ENCODE data around the gene INO80D.
A peak's percentile ranks its signal among the peaks of the same experiment; 100 is the strongest.

INO80D gene

GRCh38 chr2:205976120-205976814 lies 109.7 kb downstream of the INO80D start:
- DNase-seq = no peak

GRCh38 chr2:205975082-205975949 lies 110.7 kb downstream of the INO80D start:
- no peak for DNase-seq

GRCh38 chr2:205972113-205972512 lies 113.9 kb downstream of the INO80D start:
- DNase-seq = peak in 1 of 2 experiments; percentile 1

GRCh38 chr2:205970348-205970747 lies 115.6 kb downstream of the INO80D start:
- DNase-seq = no peak

GRCh38 chr2:205969584-205969983 lies 116.4 kb downstream of the INO80D start:
- no peak for DNase-seq

- DNase-seq = no peak
These were observed 118.4 kb downstream of the INO80D start for GRCh38 chr2:205967391-205968075.

GRCh38 chr2:205965707-205966106 lies 120.3 kb downstream of the INO80D start:
- no peak for DNase-seq

GRCh38 chr2:205964111-205964761 lies 121.7 kb downstream of the INO80D start:
- no peak for DNase-seq

- DNase-seq = no peak
These were observed 126.5 kb downstream of the INO80D start for GRCh38 chr2:205959521-205959920.

- DNase-seq = no peak
These were observed 128.4 kb downstream of the INO80D start for GRCh38 chr2:205957452-205958154.

- no peak for DNase-seq
These were observed 131.3 kb downstream of the INO80D start for GRCh38 chr2:205954707-205955106.

- DNase-seq = no peak
These were observed 133.7 kb downstream of the INO80D start for GRCh38 chr2:205952282-205952681.

GRCh38 chr2:205948883-205949282 lies 137.1 kb downstream of the INO80D start:
- DNase-seq = no peak

GRCh38 chr2:205948496-205948837 lies 137.5 kb downstream of the INO80D start:
- no peak for DNase-seq

GRCh38 chr2:205947621-205948495 lies 138.1 kb downstream of the INO80D start:
- DNase-seq = peak; percentile 54 to 72

- DNase-seq = no peak
These were observed 139.7 kb downstream of the INO80D start for GRCh38 chr2:205946226-205946625.
